Brain microvascular endothelial cell (primary cell): Measurements from ENCODE around the gene CAPSL.

ENCODE experiments used
- DNase-seq: peaks from one replicate; pipeline ENCODE4 v3.0.0-alpha.2; 2020
- H3K27ac ChIP-seq: fragments of 250-450 bp; sonication (Bioruptor Pico); 2 replicates; pipeline ENCODE4 v1.5.1; 2020; ENCODE audit warnings: mild to moderate bottlenecking, moderate library complexity
- H3K27me3 ChIP-seq: fragments of 250-450 bp; sonication (Bioruptor Pico); replicated peaks from 2 replicates; pipeline ENCODE4 v1.5.1; 2020; ENCODE audit warnings: mild to moderate bottlenecking
- H3K36me3 ChIP-seq: fragments of 250-450 bp; sonication (Bioruptor Pico); replicated peaks from 2 replicates; pipeline ENCODE4 v1.5.1; 2020; ENCODE audit warnings: mild to moderate bottlenecking
- H3K4me3 ChIP-seq: 2 replicates; pipeline ENCODE4 v1.5.1; 2011; ENCODE audit warnings: low read depth, mild to moderate bottlenecking, control low read depth, low read length, moderate library complexity
- CTCF ChIP-seq: IDR thresholded peaks from 2 replicates; pipeline ENCODE4 v1.5.1; 2011; ENCODE audit warnings: low read depth, mild to moderate bottlenecking, moderate library complexity, low read length, control low read depth, inconsistent platforms; ENCODE audit errors: missing control alignments
- in situ Hi-C: cut with HindIII; loops from 2 replicates; pipeline ENCODE4 v1.10.0; 2017; ENCODE audit warnings: low sequenced_read_pairs, low pct_ligation_motif_present

Gene CAPSL

DNA sequence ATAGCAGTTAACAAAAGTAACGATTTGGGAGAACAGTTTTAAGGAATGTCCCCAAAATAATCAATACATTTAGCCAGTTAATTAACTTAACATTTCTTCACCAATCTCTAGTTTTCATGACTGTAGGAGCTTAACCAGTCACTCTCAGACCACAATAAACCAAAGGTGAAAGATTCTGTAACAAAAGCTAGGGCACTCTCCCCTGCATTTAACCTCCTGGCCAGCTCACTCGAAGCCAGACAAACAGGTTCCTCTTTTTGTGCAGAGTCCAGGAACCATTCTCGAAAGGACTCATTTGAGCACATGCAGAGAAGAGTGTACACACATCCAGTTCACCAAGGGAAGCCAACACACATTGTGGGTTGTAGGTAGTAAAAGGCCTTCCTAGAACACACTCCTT lies 75.3 kb downstream of the CAPSL start:
- TF ChIP-seq CTCF, result no peak
- no peak for DNase-seq
- Histone ChIP-seq H3K27me3 (no peaks in the 10 kb centered on the region), H3K36me3 (no peaks in the 10 kb centered on the region), H3K4me3 (no peak overlapping the region), H3K27ac (no peak overlapping the region)
- in situ Hi-C loops, result no loop called here

DNA sequence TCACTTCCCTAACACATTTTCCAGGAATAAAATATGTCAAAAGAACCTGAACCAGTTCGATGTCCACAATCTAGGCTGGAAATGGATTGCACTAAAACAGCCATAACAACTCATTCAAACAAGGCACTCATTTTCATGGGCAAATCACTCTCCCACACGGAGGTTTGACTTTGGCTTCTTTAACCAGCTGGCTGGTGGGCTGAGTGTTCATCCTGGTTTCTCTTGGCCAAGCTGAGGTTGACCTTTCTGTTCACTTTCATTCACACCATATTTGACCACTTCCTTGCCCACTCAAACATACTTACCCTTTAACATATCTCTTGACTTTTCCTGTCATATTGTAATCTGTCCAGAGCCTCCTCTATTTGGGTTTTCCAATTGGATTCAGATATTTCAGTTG lies 76.3 kb downstream of the CAPSL start:
- Histone ChIP-seq H3K36me3 (no peaks in the 10 kb centered on the region), H3K27me3 (no peaks in the 10 kb centered on the region), H3K4me3 (no peak overlapping the region), H3K27ac (no peak overlapping the region)
- DNase-seq, result no peak
- in situ Hi-C loops, result no loop called here
- no peak for TF ChIP-seq CTCF

- TF ChIP-seq CTCF, result no peak
- in situ Hi-C loops, result no loop called here
- DNase-seq, result peak; percentile 11
- Histone ChIP-seq H3K27me3 (no peaks in the 10 kb centered on the region), H3K4me3 (no peak overlapping the region), H3K36me3 (no peaks in the 10 kb centered on the region), H3K27ac (no peak overlapping the region)
Measured at GRCh38 chr5:35861718-35862117, 76.7 kb downstream of the CAPSL start.

DNA sequence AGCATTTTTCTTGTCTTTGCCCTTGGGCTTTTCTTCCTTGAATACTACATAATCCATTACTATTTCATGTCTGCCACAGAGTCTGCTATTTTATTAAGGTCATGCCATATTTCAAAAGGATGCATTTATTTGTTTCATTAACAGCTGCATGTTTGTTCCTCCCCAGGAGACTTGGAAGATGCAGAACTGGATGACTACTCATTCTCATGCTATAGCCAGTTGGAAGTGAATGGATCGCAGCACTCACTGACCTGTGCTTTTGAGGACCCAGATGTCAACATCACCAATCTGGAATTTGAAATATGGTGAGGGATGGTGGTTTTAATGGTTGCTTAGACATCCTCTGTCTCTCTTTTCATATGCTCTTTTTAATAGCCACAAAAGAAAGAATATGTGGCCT lies 77.7 kb downstream of the CAPSL start:
- H3K27ac ChIP-seq, result no peak overlapping the region

GRCh38 chr5:35859101-35859661 lies 79.2 kb downstream of the CAPSL start:
- in situ Hi-C loops, result no loop called here
- DNase-seq, result no peak
- H3K36me3 ChIP-seq, result no peaks in the 10 kb centered on the region
- no peak for TF ChIP-seq CTCF
- no peaks in the 10 kb centered on the region for H3K27me3 ChIP-seq
- H3K4me3 ChIP-seq, result no peak overlapping the region
- H3K27ac ChIP-seq, result no peak overlapping the region

More for the DNA sequence above, 77.7 kb downstream of the CAPSL start:
- in situ Hi-C loops, result no loop called here
- Histone ChIP-seq H3K4me3 (no peak overlapping the region), H3K36me3 (no peaks in the 10 kb centered on the region), H3K27me3 (no peaks in the 10 kb centered on the region)
- TF ChIP-seq CTCF, result no peak
- DNase-seq, result peak; percentile 18

GRCh38 chr5:35857606-35858205 lies 80.7 kb downstream of the CAPSL start:
- DNase-seq, result no peak
- TF ChIP-seq CTCF, result no peak
- peak overlapping the region; percentile 7 for H3K27ac ChIP-seq

More at GRCh38 chr5:35857606-35858205, 80.7 kb downstream of the CAPSL start:
- no peaks in the 10 kb centered on the region for H3K36me3 ChIP-seq
- H3K27me3 ChIP-seq, result no peaks in the 10 kb centered on the region
- no peak overlapping the region for H3K4me3 ChIP-seq
- in situ Hi-C loops, result no loop called here
